A673 (cell line): Measurements from ENCODE around the gene ZNF778. TPM values are rescaled to one million over a fixed set of nuclear protein-coding genes. Genes with fewer than 3 reads are reported as not detected.

Source experiments
- BruUV-seq: library from RNA; stranded (reverse); fragments of 400-500 nt; replicated peaks from 2 replicates; lab custom pipeline; 2021; lab: Mats Ljungman, UMichigan
- CTCF ChIA-PET: fragments of 300-600 bp; sonication (Branson Sonifier 250); formaldehyde crosslinking; loops from one replicate; lab custom pipeline; 2022; ENCODE audit warnings: antibody characterized with exemption; lab: Charles Lee
- POLR2A ChIA-PET: fragments of 300-600 bp; sonication (Branson Sonifier 250); formaldehyde crosslinking; loops from one replicate; lab custom pipeline; 2022; ENCODE audit warnings: antibody characterized with exemption; ENCODE audit not compliant: low non-redundant PET; lab: Charles Lee
- DNase-seq: peaks from one replicate; pipeline ENCODE4 v3.0.0-alpha.2; 2015; ENCODE audit warnings: low spot score
- H3K27ac ChIP-seq: fragments of 200-600 bp; sonication (generic); 2 replicates; pipeline ENCODE4 v1.5.1; 2016; ENCODE audit warnings: mixed run types, low read depth, mild to moderate bottlenecking, mixed read lengths, antibody characterized with exemption, low read length; ENCODE audit not compliant: poor library complexity, severe bottlenecking
- H3K27me3 ChIP-seq: fragments of 200-600 bp; sonication (generic); replicated peaks from 2 replicates; pipeline ENCODE4 v1.6.1; 2017; ENCODE audit warnings: mixed run types, low read depth, mild to moderate bottlenecking, mixed read lengths, antibody characterized with exemption, low read length; ENCODE audit not compliant: insufficient read depth, poor library complexity
- H3K36me3 ChIP-seq: fragments of 200-600 bp; sonication (generic); 2 replicates; pipeline ENCODE4 v1.6.1; 2016; ENCODE audit warnings: mixed run types, mild to moderate bottlenecking, mixed read lengths, antibody characterized with exemption, low read length; ENCODE audit not compliant: insufficient read depth, poor library complexity, severe bottlenecking
- H3K4me1 ChIP-seq: fragments of 200-600 bp; sonication (generic); 2 replicates; pipeline ENCODE4 v1.6.1; 2017; ENCODE audit warnings: mixed run types, mild to moderate bottlenecking, mixed read lengths, antibody characterized with exemption, low read length; ENCODE audit not compliant: insufficient read depth, poor library complexity, severe bottlenecking
- H3K4me3 ChIP-seq: fragments of 200-600 bp; sonication (generic); 2 replicates; pipeline ENCODE4 v1.5.1; 2016; ENCODE audit warnings: low read depth, mixed run types, mild to moderate bottlenecking, mixed read lengths, low read length; ENCODE audit not compliant: poor library complexity, severe bottlenecking
- H3K9me3 ChIP-seq: fragments of 200-600 bp; sonication (generic); 2 replicates; pipeline ENCODE4 v1.6.1; 2016; ENCODE audit warnings: mixed run types, low read depth, mild to moderate bottlenecking, mixed read lengths, antibody characterized with exemption, low read length; ENCODE audit not compliant: poor library complexity, severe bottlenecking
- CTCF ChIP-seq: fragments of 300-800, 200-600 bp; sonication (generic); conservative IDR thresholded peaks from 2 replicates; pipeline ENCODE4 v1.5.1; 2017; ENCODE audit warnings: low read depth, mild to moderate bottlenecking, antibody characterized with exemption, low read length, moderate library complexity, mixed read lengths
- EZH2 ChIP-seq: fragments of 200-600 bp; sonication (generic); IDR thresholded peaks from 2 replicates; pipeline ENCODE4 v1.6.1; 2017; ENCODE audit warnings: borderline replicate concordance, low read depth, mild to moderate bottlenecking, mixed read lengths, antibody characterized with exemption, low read length; ENCODE audit not compliant: poor library complexity, severe bottlenecking
- intact Hi-C: fragments of 100-400 bp; cut with micrococcal nuclease; formaldehyde crosslinking; loops from one replicate; pipeline ENCODE4 v1.10.0; 2022; ENCODE audit not compliant: unreplicated experiment
- total RNA-seq: library from RNA; stranded (reverse); gene quantifications from 2 replicates; pipeline ENCODE4 v1.2.3, GENCODE V29; 2021

ZNF778 gene
- total RNA-seq, 1 experiment from 2014 or later: 14.0 TPM

GRCh38 chr16:89176717-89177116, 40.8 kb upstream of the ZNF778 start:
- no peak overlapping the region for H3K27ac ChIP-seq
- peaks cover 1% of the 10 kb centered on the region for H3K4me1 ChIP-seq
- no peaks in the 10 kb centered on the region for H3K36me3 ChIP-seq
- no TSS peak for BruUV-seq
- intact Hi-C loops: no loop called here
- no peaks in the 10 kb centered on the region for H3K27me3 ChIP-seq
- no peak for DNase-seq
- TF ChIP-seq EZH2 (no peak), CTCF (no peak)
- POLR2A ChIA-PET: interaction anchor here (0.6 kb wide), 1 partner anchor 406 kb away, joined by 3 read pairs; no protein-coding TSS in a partner anchor
- CTCF ChIA-PET: no interaction called here
- no peaks in the 10 kb centered on the region for H3K9me3 ChIP-seq
- no peak overlapping the region for H3K4me3 ChIP-seq

- no peak overlapping the region for H3K4me3 ChIP-seq
- CTCF ChIA-PET: no interaction called here
- POLR2A ChIA-PET: no interaction called here
- H3K36me3 ChIP-seq: no peaks in the 10 kb centered on the region
- no peak for TF ChIP-seq CTCF
- no peak for TF ChIP-seq EZH2
- H3K27me3 ChIP-seq: no peaks in the 10 kb centered on the region
- no peak for DNase-seq
- no TSS peak for BruUV-seq
- no peaks in the 10 kb centered on the region for H3K4me1 ChIP-seq
- H3K9me3 ChIP-seq: no peaks in the 10 kb centered on the region
- intact Hi-C loops: no loop called here
- no peak overlapping the region for H3K27ac ChIP-seq
Measured at GRCh38 chr16:89177501-89177900, 40.0 kb upstream of the ZNF778 start.

GRCh38 chr16:89178453-89179147, 38.9 kb upstream of the ZNF778 start:
- ChIA-PET POLR2A (no interaction called here), CTCF (no interaction called here)
- Histone ChIP-seq H3K36me3 (no peaks in the 10 kb centered on the region), H3K9me3 (no peaks in the 10 kb centered on the region), H3K27ac (no peak overlapping the region), H3K4me3 (no peak overlapping the region), H3K4me1 (no peaks in the 10 kb centered on the region), H3K27me3 (no peaks in the 10 kb centered on the region)
- no TSS peak for BruUV-seq
- intact Hi-C loops: no loop called here
- TF ChIP-seq EZH2: no peak
- TF ChIP-seq CTCF: no peak
- no peak for DNase-seq
